T-cell (primary cell): ENCODE data around the gene ELMOD1. TPM values are rescaled to one million over a fixed set of nuclear protein-coding genes. Genes with fewer than 3 reads are reported as not detected.

Experiments
- ATAC-seq, 4 experiments: fragments of 200-7000 bp in 3 of 4; fragments of 150-1000 bp in 1 of 4; cut with Tn5 transposase; replicated peaks in 1 of 4; 1 replicate in 3 of 4; 2 replicates in 1 of 4; pipeline ENCODE4 v1.10.0; 2021; ENCODE audit warnings: moderate library complexity in 3 of 4, mild to moderate bottlenecking in 2 of 4, moderate number of reproducible peaks in 1 of 4
- CTCF ChIA-PET, 2 donors: fragments of 300-600 bp; sonication (Branson Sonifier 250); formaldehyde crosslinking; loops; one replicate each; lab custom pipeline; 2022; ENCODE audit warnings: antibody characterized with exemption in 2 of 2; lab: Charles Lee
- POLR2A ChIA-PET, 2 donors: fragments of 300-600 bp; sonication (Branson Sonifier 250); formaldehyde crosslinking; loops; one replicate each; lab custom pipeline; 2022; ENCODE audit warnings: antibody characterized with exemption in 2 of 2; lab: Charles Lee
- DNase-seq, 35 experiments: peaks; one replicate each; pipeline versions ENCODE4 v3.0.0 to v3.0.0-alpha.2; 2013 to 2023
- H3K27ac ChIP-seq: one replicate; pipeline ENCODE4 v1.5.1; 2013; ENCODE audit warnings: low read length
- H3K27me3 ChIP-seq, 2 experiments: replicated peaks in 1 of 2; 1 replicate in 1 of 2; 2 replicates in 1 of 2; pipeline versions ENCODE4 v1.6.1 to v1.7.0; 2013; ENCODE audit warnings: low read length in 1 of 2, mixed read lengths in 1 of 2; ENCODE audit not compliant: control insufficient read depth in 2 of 2, insufficient read depth in 2 of 2; ENCODE audit errors: extremely low read depth in 1 of 2
- H3K36me3 ChIP-seq, 2 donors: 1 replicate in 1 of 2; 2 replicates in 1 of 2; pipeline versions ENCODE4 v1.6.1 to v1.7.0; 2013; ENCODE audit warnings: low read length in 1 of 2; ENCODE audit not compliant: control insufficient read depth in 2 of 2, insufficient read depth in 1 of 2; ENCODE audit errors: extremely low read depth in 1 of 2
- H3K4me1 ChIP-seq, 2 experiments: 1 replicate in 1 of 2; 2 replicates in 1 of 2; pipeline versions ENCODE4 v1.6.1 to v1.7.0; 2013; ENCODE audit warnings: low read length in 2 of 2, mixed read lengths in 1 of 2; ENCODE audit not compliant: insufficient read depth in 2 of 2, control insufficient read depth in 1 of 2; ENCODE audit errors: extremely low read depth in 1 of 2
- H3K4me3 ChIP-seq, 2 donors: 1 replicate in 1 of 2; 2 replicates in 1 of 2; pipeline versions ENCODE4 v1.5.1 to v1.7.0; 2013; ENCODE audit warnings: mild to moderate bottlenecking in 2 of 2, low read length in 1 of 2, moderate library complexity in 1 of 2; ENCODE audit not compliant: control insufficient read depth in 1 of 2; ENCODE audit errors: extremely low read depth in 1 of 2
- H3K9me3 ChIP-seq: 2 replicates; pipeline ENCODE4 v1.7.0; 2013
- H3K27ac Mint-ChIP-seq, 2 donors: one replicate each; pipeline ENCODE4 v1.8.0; 2020 to 2021; ENCODE audit warnings: mild to moderate bottlenecking in 2 of 2, mixed read lengths in 2 of 2
- H3K27me3 Mint-ChIP-seq, 2 donors: one replicate each; pipeline ENCODE4 v1.8.0; 2021 to 2022; ENCODE audit warnings: mixed read lengths in 2 of 2
- H3K36me3 Mint-ChIP-seq: one replicate; pipeline ENCODE4 v1.8.0; 2021; ENCODE audit warnings: mixed read lengths
- H3K4me1 Mint-ChIP-seq, 3 donors: one replicate each; pipeline ENCODE4 v1.8.0; 2020 to 2022; ENCODE audit warnings: mixed read lengths in 3 of 3, mild to moderate bottlenecking in 1 of 3
- H3K4me3 Mint-ChIP-seq, 3 donors: one replicate each; pipeline ENCODE4 v1.8.0; 2020 to 2022; ENCODE audit warnings: mild to moderate bottlenecking in 3 of 3, mixed read lengths in 3 of 3, moderate library complexity in 3 of 3
- H3K9me3 Mint-ChIP-seq, 3 donors: one replicate each; pipeline ENCODE4 v1.8.0; 2020 to 2022; ENCODE audit warnings: mixed read lengths in 3 of 3
- WGBS: methylation state at CpG from one replicate; pipeline ENCODE4 v1.1.5; 2013; ENCODE audit warnings: missing lambda C conversion rate; ENCODE audit not compliant: insufficient coverage; 5-methylcytosine and 5-hydroxymethylcytosine counted together
- total RNA-seq, 35 experiments: library from RNA in 6 of 35; stranded (reverse) in 6 of 35; fragments of 120-200 nt in 1 of 35; gene quantifications; one replicate each; pipeline versions ENCODE4 v1.2.1 to v1.2.4 and lab custom pipeline; 2013 to 2026

Gene ELMOD1
- total RNA-seq, 5 donors from 2014 or later (not counting 1 experiment from before 2014, with no cell fraction given) = not detected

DNA sequence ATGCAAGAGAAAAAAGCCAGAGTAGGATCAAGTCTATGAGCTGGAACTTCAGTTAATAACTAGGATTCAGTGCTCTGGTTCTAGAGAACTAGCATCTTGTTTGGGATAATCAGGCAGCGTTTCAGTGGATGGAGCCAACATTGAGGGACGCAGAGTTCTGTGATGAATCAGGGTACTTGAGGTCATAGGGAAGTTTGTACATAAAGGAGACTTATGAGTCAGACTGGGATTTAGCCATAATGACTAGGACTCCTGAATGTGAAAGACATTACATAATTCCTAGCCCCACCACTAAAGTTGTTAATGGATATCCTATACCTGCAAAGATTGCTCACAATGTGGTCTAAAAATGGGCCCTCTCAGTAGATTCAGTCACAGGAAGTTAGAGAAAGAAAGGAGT is 114.1 kb downstream of the ELMOD1 start:
- ATAC-seq = no peak
- no peak overlapping the region for H3K4me3 ChIP-seq
- no peak for DNase-seq
- H3K27me3 Mint-ChIP-seq = peaks cover 23 to 29% of the 10 kb centered on the region in 2 donors
- H3K4me3 Mint-ChIP-seq = no peak overlapping the region
- peaks cover 0 to 10% of the 10 kb centered on the region in 2 experiments for H3K27me3 ChIP-seq
- no peak overlapping the region for H3K27ac ChIP-seq
- H3K4me1 ChIP-seq = no peaks in the 10 kb centered on the region
- ChIA-PET CTCF (no interaction called here), POLR2A (no interaction called here)
- H3K36me3 ChIP-seq = no peaks in the 10 kb centered on the region
- no peaks in the 10 kb centered on the region for H3K9me3 Mint-ChIP-seq
- H3K27ac Mint-ChIP-seq = no peak overlapping the region
- H3K4me1 Mint-ChIP-seq = no peaks in the 10 kb centered on the region
- WGBS = 100% methylated on average over 2 of the region's 2 CpGs
- no peaks in the 10 kb centered on the region for H3K36me3 Mint-ChIP-seq
- H3K9me3 ChIP-seq = no peaks in the 10 kb centered on the region

DNA sequence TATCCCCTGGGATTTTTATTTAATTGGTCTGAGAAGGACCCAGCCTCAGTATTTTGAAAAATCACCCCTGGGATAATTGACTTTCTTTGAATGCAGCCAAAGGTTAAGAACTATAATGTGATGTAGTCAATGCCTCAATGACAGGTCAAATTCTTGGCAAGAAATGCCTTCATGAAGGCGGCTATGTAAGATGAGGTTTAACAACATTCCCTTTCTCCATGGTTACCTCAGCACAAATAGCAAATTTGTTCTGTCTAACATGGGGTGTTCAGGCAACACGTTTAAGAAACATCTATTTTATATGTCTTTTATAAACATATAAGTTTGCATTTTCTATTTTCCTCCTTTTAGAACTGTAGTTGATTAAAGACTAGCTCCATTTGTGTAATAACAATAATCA is 115.6 kb downstream of the ELMOD1 start:
- Mint-ChIP-seq H3K36me3 (no peaks in the 10 kb centered on the region), H3K27ac (no peak overlapping the region), H3K9me3 (no peaks in the 10 kb centered on the region), H3K4me3 (no peak overlapping the region), H3K27me3 (peaks cover 18 to 26% of the 10 kb centered on the region in 2 donors), H3K4me1 (no peaks in the 10 kb centered on the region)
- POLR2A ChIA-PET = no interaction called here
- Histone ChIP-seq H3K27ac (no peak overlapping the region), H3K36me3 (no peaks in the 10 kb centered on the region), H3K9me3 (no peaks in the 10 kb centered on the region), H3K27me3 (peaks cover 0 to 6% of the 10 kb centered on the region in 2 experiments), H3K4me3 (no peak overlapping the region), H3K4me1 (no peaks in the 10 kb centered on the region)
- DNase-seq (no peak), ATAC-seq (no peak)
- WGBS = no CpG with 5 or more reads among the region's 2 CpGs
- CTCF ChIA-PET = no interaction called here

DNA sequence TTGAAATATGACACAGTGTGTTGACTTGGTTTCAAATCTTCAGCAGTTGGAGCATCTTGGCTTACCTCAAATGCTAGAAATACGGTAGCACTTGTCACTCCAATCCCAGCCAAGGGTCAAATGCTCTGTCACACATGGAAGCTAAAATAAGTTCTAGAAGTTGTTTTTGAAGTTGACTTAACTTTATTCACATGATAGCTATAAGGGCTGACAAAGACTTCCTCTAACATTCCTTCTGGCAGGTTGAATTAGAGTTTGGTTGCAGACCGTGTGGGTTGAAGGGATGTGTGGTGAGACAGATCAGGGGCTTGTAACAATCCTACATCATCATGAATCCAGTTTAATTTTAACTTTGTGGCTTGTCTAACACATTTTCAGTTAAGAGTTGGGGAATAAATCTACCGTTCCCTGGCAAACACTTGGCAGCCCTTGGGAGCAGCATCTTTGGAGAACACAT is 116.3 kb downstream of the ELMOD1 start:
- Histone ChIP-seq H3K9me3 (no peaks in the 10 kb centered on the region), H3K27ac (no peak overlapping the region), H3K4me1 (no peaks in the 10 kb centered on the region), H3K36me3 (no peaks in the 10 kb centered on the region), H3K4me3 (no peak overlapping the region), H3K27me3 (peaks cover 0 to 6% of the 10 kb centered on the region in 2 experiments)
- no peak overlapping the region for H3K4me3 Mint-ChIP-seq
- H3K4me1 Mint-ChIP-seq = no peaks in the 10 kb centered on the region
- H3K36me3 Mint-ChIP-seq = no peaks in the 10 kb centered on the region
- POLR2A ChIA-PET = no interaction called here
- no peaks in the 10 kb centered on the region for H3K9me3 Mint-ChIP-seq
- CTCF ChIA-PET = no interaction called here
- no peak for ATAC-seq
- peaks cover 19 to 26% of the 10 kb centered on the region in 2 donors for H3K27me3 Mint-ChIP-seq
- no peak overlapping the region for H3K27ac Mint-ChIP-seq
- WGBS = no CpG with 5 or more reads among the region's 3 CpGs
- no peak for DNase-seq

DNA sequence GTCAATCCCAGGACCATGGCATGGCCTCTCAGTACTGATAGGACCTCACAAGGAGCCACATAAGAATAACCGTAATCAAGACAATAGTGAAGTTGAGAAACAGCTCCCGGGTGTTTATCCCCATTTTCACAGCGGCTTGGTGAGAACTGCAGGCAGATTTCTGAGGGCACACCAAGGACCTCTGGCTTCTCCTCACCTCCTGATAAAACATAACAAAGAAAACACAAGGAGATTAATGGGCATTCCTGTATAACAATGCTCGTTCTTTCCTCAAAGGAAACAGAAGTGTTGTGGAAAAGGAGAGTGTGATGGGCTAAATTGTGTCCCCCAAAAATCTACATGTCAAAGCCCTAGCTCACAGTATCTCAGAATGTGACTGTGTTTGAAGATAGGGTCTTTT is 116.9 kb downstream of the ELMOD1 start:
- POLR2A ChIA-PET = no interaction called here
- no peaks in the 10 kb centered on the region for H3K9me3 ChIP-seq
- H3K27me3 Mint-ChIP-seq = peaks cover 23 to 29% of the 10 kb centered on the region in 2 donors
- DNase-seq = no peak
- H3K27me3 ChIP-seq = peaks cover 0 to 6% of the 10 kb centered on the region in 2 experiments
- H3K27ac Mint-ChIP-seq = no peak overlapping the region
- no peaks in the 10 kb centered on the region for H3K36me3 Mint-ChIP-seq
- CTCF ChIA-PET = interaction anchor here in 1 of 2 donors (0.6 kb wide), 1 partner anchor 390 kb away, joined by 5 read pairs; no protein-coding TSS in a partner anchor
- no peaks in the 10 kb centered on the region for H3K36me3 ChIP-seq
- ATAC-seq = no peak
- H3K4me1 ChIP-seq = no peaks in the 10 kb centered on the region
- H3K4me1 Mint-ChIP-seq = no peaks in the 10 kb centered on the region
- no peak overlapping the region for H3K27ac ChIP-seq
- 82% methylated on average over 2 of the region's 4 CpGs for WGBS
- H3K9me3 Mint-ChIP-seq = no peaks in the 10 kb centered on the region
- H3K4me3 Mint-ChIP-seq = no peak overlapping the region
- H3K4me3 ChIP-seq = no peak overlapping the region

DNA sequence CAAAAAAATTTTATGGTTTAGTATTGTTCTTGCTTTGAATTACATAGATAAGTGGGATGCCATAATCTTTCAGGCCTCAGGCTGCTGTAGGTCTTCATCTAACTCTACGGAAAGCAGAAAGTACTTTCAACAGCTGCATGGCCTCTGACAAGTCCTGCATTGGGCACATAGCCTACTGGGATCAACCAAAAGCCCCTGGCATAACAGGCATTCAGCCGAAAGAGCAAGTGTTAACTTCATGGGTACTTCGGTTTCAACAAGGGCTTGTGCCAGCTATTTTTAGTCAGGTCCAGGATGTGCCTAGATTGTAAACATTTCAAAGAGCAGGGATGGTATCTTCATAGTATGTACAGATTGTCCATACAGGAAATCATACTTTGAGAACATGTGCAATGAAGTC is 117.8 kb downstream of the ELMOD1 start:
- no peaks in the 10 kb centered on the region for H3K36me3 ChIP-seq
- Mint-ChIP-seq H3K4me1 (no peaks in the 10 kb centered on the region), H3K36me3 (no peaks in the 10 kb centered on the region), H3K4me3 (no peak overlapping the region), H3K27me3 (peaks cover 20 to 31% of the 10 kb centered on the region in 2 donors), H3K9me3 (no peaks in the 10 kb centered on the region), H3K27ac (no peak overlapping the region)
- ChIA-PET POLR2A (no interaction called here), CTCF (no interaction called here)
- H3K4me3 ChIP-seq = no peak overlapping the region
- H3K27ac ChIP-seq = no peak overlapping the region
- H3K4me1 ChIP-seq = no peaks in the 10 kb centered on the region
- peaks cover 0 to 6% of the 10 kb centered on the region in 2 experiments for H3K27me3 ChIP-seq
- ATAC-seq (no peak), DNase-seq (no peak)
- 94% methylated on average over 2 of the region's 3 CpGs for WGBS
- no peaks in the 10 kb centered on the region for H3K9me3 ChIP-seq

DNA sequence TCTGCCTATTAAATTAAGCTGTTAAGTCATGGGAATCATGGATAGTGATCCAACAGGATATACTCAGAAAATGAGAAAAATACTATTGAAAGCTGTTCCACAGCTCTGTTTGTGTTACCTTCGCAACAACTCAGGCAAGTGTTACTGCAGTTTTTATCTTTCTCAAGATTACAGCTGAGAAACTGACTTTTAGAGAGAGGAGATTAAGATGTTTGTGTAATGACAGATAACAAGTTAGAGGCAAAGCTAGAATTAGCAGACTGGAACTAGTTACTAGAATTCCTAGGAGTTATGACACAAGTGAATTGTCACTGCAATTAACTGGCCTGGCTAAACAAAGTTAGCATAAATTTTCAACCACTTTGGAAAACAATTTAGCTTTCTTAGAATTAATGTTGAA is 119.4 kb downstream of the ELMOD1 start:
- ATAC-seq (no peak), DNase-seq (no peak)
- Mint-ChIP-seq H3K27me3 (peaks cover 16 to 38% of the 10 kb centered on the region in 2 donors), H3K4me1 (no peaks in the 10 kb centered on the region), H3K9me3 (no peaks in the 10 kb centered on the region), H3K36me3 (no peaks in the 10 kb centered on the region), H3K4me3 (no peak overlapping the region), H3K27ac (no peak overlapping the region)
- H3K4me3 ChIP-seq = no peak overlapping the region
- ChIA-PET CTCF (no interaction called here), POLR2A (no interaction called here)
- peaks cover 0 to 6% of the 10 kb centered on the region in 2 experiments for H3K27me3 ChIP-seq
- no peaks in the 10 kb centered on the region for H3K36me3 ChIP-seq
- H3K27ac ChIP-seq = no peak overlapping the region
- H3K9me3 ChIP-seq = no peaks in the 10 kb centered on the region
- WGBS = no CpG with 5 or more reads among the region's 1 CpG
- no peaks in the 10 kb centered on the region for H3K4me1 ChIP-seq
